MCF 10A (cell line): ENCODE measurements around the gene USP7. TPM values are rescaled to one million over a fixed set of nuclear protein-coding genes. Genes with fewer than 3 reads are reported as not detected.
"Not testable (repeated sequence)": the region's sequence is repeated elsewhere in the genome, so short reads cannot be mapped to it uniquely, and the experiment has no call there.

Experiments
- BruUV-seq: library from RNA; stranded (reverse); fragments of 400-500 nt; replicated peaks from 2 replicates; lab custom pipeline; 2021; lab: Mats Ljungman, UMichigan
- CTCF ChIA-PET: fragments of 300-600 bp; sonication (Branson Sonifier 250); formaldehyde crosslinking; extraction: SDS; loops from one replicate; lab custom pipeline; 2021; ENCODE audit warnings: antibody characterized with exemption, inconsistent platforms; lab: Yijun Ruan, JAX
- POLR2A ChIA-PET: fragments of 300-600, 350-650 bp; sonication (Branson Sonifier 250); formaldehyde crosslinking; extraction: SDS; loops from one replicate; lab custom pipeline; 2020; ENCODE audit warnings: antibody characterized with exemption, inconsistent platforms; lab: Yijun Ruan, JAX
- DNase-seq: peaks from one replicate; pipeline ENCODE4 v3.0.0-alpha.2; 2018; ENCODE audit not compliant: unreplicated experiment
- H3K27ac Mint-ChIP-seq: one replicate; pipeline ENCODE4 v1.8.0; 2022; ENCODE audit warnings: mild to moderate bottlenecking, low read depth, mixed read lengths; ENCODE audit not compliant: unreplicated experiment
- H3K27me3 Mint-ChIP-seq: one replicate; pipeline ENCODE4 v1.8.0; 2022; ENCODE audit warnings: mixed read lengths; ENCODE audit not compliant: insufficient read depth, unreplicated experiment
- H3K36me3 Mint-ChIP-seq: one replicate; pipeline ENCODE4 v1.8.0; 2022; ENCODE audit warnings: mild to moderate bottlenecking, moderate library complexity, mixed read lengths; ENCODE audit not compliant: insufficient read depth, unreplicated experiment
- H3K4me1 Mint-ChIP-seq: one replicate; pipeline ENCODE4 v1.8.0; 2022; ENCODE audit warnings: mixed read lengths; ENCODE audit not compliant: insufficient read depth, unreplicated experiment
- H3K4me3 Mint-ChIP-seq: one replicate; pipeline ENCODE4 v1.8.0; 2022; ENCODE audit warnings: mild to moderate bottlenecking, moderate library complexity, mixed read lengths; ENCODE audit not compliant: unreplicated experiment
- H3K9me3 Mint-ChIP-seq: one replicate; pipeline ENCODE4 v1.8.0; 2022; ENCODE audit warnings: mixed read lengths; ENCODE audit not compliant: unreplicated experiment
- CTCF ChIP-seq: fragments of 200-600 bp; IDR thresholded peaks from one replicate; pipeline ENCODE4 v1.8.0; 2022; ENCODE audit warnings: antibody characterized with exemption, mild to moderate bottlenecking; ENCODE audit not compliant: unreplicated experiment
- intact Hi-C: fragments of 100-400 bp; cut with micrococcal nuclease; formaldehyde crosslinking; loops from 2 replicates; pipeline ENCODE4 v1.14.1; 2022
- total RNA-seq: library from RNA; stranded (reverse); gene quantifications from 2 replicates; pipeline ENCODE4 v1.2.3, GENCODE V29; 2022

The USP7 gene
- total RNA-seq, 1 experiment from 2014 or later = 108 TPM

GRCh38 chr16:8975039-8975438, 11.3 kb upstream of the USP7 start:
- peaks cover 8% of the 10 kb centered on the region for H3K9me3 Mint-ChIP-seq
- no TSS peak for BruUV-seq
- ChIA-PET POLR2A (interaction anchor here (0.6 to 0.9 kb wide), 2 partner anchors 8 to 85 kb away, joined by 3 read pairs; no protein-coding TSS in a partner anchor), CTCF (interaction anchor here (0.6 to 4.2 kb wide), 5 partner anchors 11 to 377 kb away, joined by 3 to 22 read pairs (median 3); no protein-coding TSS in a partner anchor)
- H3K27ac Mint-ChIP-seq = no peak overlapping the region
- H3K4me1 Mint-ChIP-seq = no peaks in the 10 kb centered on the region
- peaks cover 6% of the 10 kb centered on the region for H3K36me3 Mint-ChIP-seq
- no peak overlapping the region for H3K4me3 Mint-ChIP-seq
- DNase-seq = no peak
- intact Hi-C loops = no loop called here
- H3K27me3 Mint-ChIP-seq = no peaks in the 10 kb centered on the region
- no peak for TF ChIP-seq CTCF

GRCh38 chr16:8972843-8973586, 9.3 kb upstream of the USP7 start:
- no peak for DNase-seq
- intact Hi-C loops = no loop called here
- no peak overlapping the region for H3K27ac Mint-ChIP-seq
- peaks cover 8% of the 10 kb centered on the region for H3K9me3 Mint-ChIP-seq
- CTCF ChIA-PET = interaction anchor here (0.7 to 4.2 kb wide), 4 partner anchors 18 to 386 kb away, joined by 3 to 22 read pairs (median 4); no protein-coding TSS in a partner anchor
- H3K4me3 Mint-ChIP-seq = no peak overlapping the region
- BruUV-seq = no TSS peak
- POLR2A ChIA-PET = interaction anchor here (1.4 kb wide), 1 partner anchor 9 kb away, joined by 4 read pairs; no protein-coding TSS in a partner anchor
- no peaks in the 10 kb centered on the region for H3K27me3 Mint-ChIP-seq
- no peaks in the 10 kb centered on the region for H3K4me1 Mint-ChIP-seq
- peaks cover 6% of the 10 kb centered on the region for H3K36me3 Mint-ChIP-seq
- TF ChIP-seq CTCF = no peak

GRCh38 chr16:8971416-8971815, 7.7 kb upstream of the USP7 start:
- no peak overlapping the region for H3K4me3 Mint-ChIP-seq
- no peaks in the 10 kb centered on the region for H3K27me3 Mint-ChIP-seq
- intact Hi-C loops = no loop called here
- H3K36me3 Mint-ChIP-seq = peaks cover 6% of the 10 kb centered on the region
- H3K4me1 Mint-ChIP-seq = no peaks in the 10 kb centered on the region
- POLR2A ChIA-PET = no interaction called here
- no peaks in the 10 kb centered on the region for H3K9me3 Mint-ChIP-seq
- DNase-seq = no peak
- CTCF ChIA-PET = interaction anchor here (1.0 to 1.1 kb wide), 2 partner anchors 20 to 38 kb away, joined by 3 read pairs; no protein-coding TSS in a partner anchor
- TF ChIP-seq CTCF = no peak
- BruUV-seq = no TSS peak
- H3K27ac Mint-ChIP-seq = no peak overlapping the region

- DNase-seq, H3K4me1 Mint-ChIP-seq, H3K4me3 Mint-ChIP-seq, H3K9me3 Mint-ChIP-seq, H3K27me3 Mint-ChIP-seq, H3K27ac Mint-ChIP-seq, H3K36me3 Mint-ChIP-seq, BruUV-seq, POLR2A ChIA-PET: not testable (repeated sequence)
- CTCF ChIA-PET = interaction anchor here (1.6 kb wide), 1 partner anchor 39 kb away, joined by 8 read pairs; no protein-coding TSS in a partner anchor
- intact Hi-C loops = loop anchor here (10.0 kb wide), 1 partner anchor 135 kb away; no protein-coding TSS in a partner anchor
These were observed 5.6 kb upstream of the USP7 start for GRCh38 chr16:8969202-8969897.

- H3K27ac Mint-ChIP-seq, BruUV-seq, H3K4me3 Mint-ChIP-seq, DNase-seq, H3K4me1 Mint-ChIP-seq, H3K9me3 Mint-ChIP-seq, H3K36me3 Mint-ChIP-seq, POLR2A ChIA-PET, H3K27me3 Mint-ChIP-seq: not testable (repeated sequence)
- CTCF ChIA-PET = interaction anchor here (1.0 to 1.3 kb wide), 3 partner anchors 32 to 79 kb away, joined by 3 to 4 read pairs (median 4); no protein-coding TSS in a partner anchor
- intact Hi-C loops = loop anchor here (10.0 kb wide), 1 partner anchor 137 kb away; no protein-coding TSS in a partner anchor
These were observed 4.3 kb upstream of the USP7 start for GRCh38 chr16:8968054-8968453.
